Thoracic aorta (tissue), 2 donors: ENCODE results near the gene ZP3. TPM values are rescaled to one million over a fixed set of nuclear protein-coding genes. Genes with fewer than 3 reads are reported as not detected.
"Not testable (repeated sequence)": the region's sequence is repeated elsewhere in the genome, so short reads cannot be mapped to it uniquely, and the experiment has no call there.

Source experiments
- ATAC-seq: fragments of 150-250 bp; one replicate; pipeline ENCODE4 v1.8.0; 2017; ENCODE audit warnings: low read depth; ENCODE audit not compliant: insufficient number of reproducible peaks, low FRiP score
- DNase-seq: peaks from one replicate; pipeline ENCODE4 v3.0.0-alpha.2; 2020; ENCODE audit warnings: low spot score
- H3K27ac ChIP-seq, 2 donors: fragments of 200-600 bp; sonication (generic); 1 replicate in 1 of 2; 2 replicates in 1 of 2; pipeline ENCODE4 v1.5.1; 2016; ENCODE audit warnings: mild to moderate bottlenecking in 2 of 2, moderate library complexity in 2 of 2
- H3K27me3 ChIP-seq: fragments of 200-600 bp; sonication (generic); replicated peaks from 2 replicates; pipeline ENCODE4 v1.6.0; 2016; ENCODE audit warnings: mild to moderate bottlenecking; ENCODE audit not compliant: insufficient read depth
- H3K36me3 ChIP-seq: fragments of 200-600 bp; sonication (generic); one replicate; pipeline ENCODE4 v1.5.1; 2016
- H3K4me1 ChIP-seq, 2 donors: fragments of 200-600 bp; sonication (generic); 1 replicate in 1 of 2; 2 replicates in 1 of 2; pipeline versions ENCODE4 v1.5.1 to v1.6.0; 2016; ENCODE audit warnings: low read depth in 2 of 2, mild to moderate bottlenecking in 1 of 2; ENCODE audit not compliant: control insufficient read depth in 1 of 2
- H3K4me3 ChIP-seq: fragments of 200-600 bp; sonication (generic); 2 replicates; pipeline ENCODE4 v1.5.1; 2016; ENCODE audit warnings: mild to moderate bottlenecking
- H3K9me3 ChIP-seq: fragments of 200-600 bp; sonication (generic); 2 replicates; pipeline ENCODE4 v1.5.1; 2016
- total RNA-seq, 2 donors: library from RNA; depleted of rRNA; stranded (reverse); fragments of >200 nt; gene quantifications; one replicate each; pipeline versions ENCODE4 v1.1.0 to v1.2.3, GENCODE V29; 2016
- TF ChIP-seq, protein P1 (sequence below): fragments of 200-600 bp; sonication (generic); IDR thresholded peaks from one replicate; pipeline ENCODE4 v1.5.1; 2019; ENCODE audit warnings: antibody characterized with exemption

ZP3 gene
- total RNA-seq, 2 donors from 2014 or later = 1.6 TPM

DNA sequence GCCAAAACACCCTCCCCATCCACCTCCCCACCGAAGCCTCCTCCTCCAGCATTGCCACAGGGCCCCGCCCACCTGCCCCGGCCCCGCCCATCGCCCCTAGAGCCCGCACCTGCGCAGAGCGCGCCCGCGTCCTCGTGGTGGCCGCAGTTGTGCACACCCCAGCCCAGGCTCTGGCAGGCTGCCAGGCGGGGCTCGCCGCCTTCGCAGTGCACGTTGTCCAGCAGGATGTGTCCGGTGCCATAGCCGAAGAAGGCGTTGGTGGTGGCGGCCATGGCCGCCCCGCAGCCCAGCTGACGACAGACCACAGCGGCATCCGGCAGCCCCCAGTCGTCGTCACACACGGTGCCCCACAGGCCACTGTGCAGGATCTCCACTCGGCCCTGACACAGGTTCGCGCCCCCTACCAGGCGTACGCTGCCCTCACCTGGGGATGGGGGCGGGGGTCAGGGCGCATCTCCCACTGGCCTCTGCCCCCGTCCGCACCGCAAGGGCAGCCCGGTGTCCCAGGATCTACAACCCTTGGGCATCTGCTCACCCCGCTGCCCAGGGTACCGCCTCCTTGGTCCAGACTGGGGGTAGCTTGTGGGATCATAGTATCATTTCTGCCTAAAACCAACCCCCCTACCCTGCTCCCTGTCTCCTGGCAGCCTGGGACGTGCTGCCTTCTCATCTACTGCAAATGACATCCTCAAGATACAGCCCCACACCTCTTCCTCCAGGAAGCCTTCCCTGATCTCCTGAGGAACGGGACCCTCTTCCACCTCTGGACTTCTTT is 27.2 kb upstream of the ZP3 start:
- peak; percentile 32 for DNase-seq
- Histone ChIP-seq H3K27me3 (no peaks in the 10 kb centered on the region), H3K4me3 (peak overlapping the region; percentile 72), H3K9me3 (no peaks in the 10 kb centered on the region), H3K27ac (no peak overlapping the region), H3K4me1 (peaks cover 5 to 17% of the 10 kb centered on the region in 2 donors), H3K36me3 (no peaks in the 10 kb centered on the region)
- TF ChIP-seq, protein P1, sequence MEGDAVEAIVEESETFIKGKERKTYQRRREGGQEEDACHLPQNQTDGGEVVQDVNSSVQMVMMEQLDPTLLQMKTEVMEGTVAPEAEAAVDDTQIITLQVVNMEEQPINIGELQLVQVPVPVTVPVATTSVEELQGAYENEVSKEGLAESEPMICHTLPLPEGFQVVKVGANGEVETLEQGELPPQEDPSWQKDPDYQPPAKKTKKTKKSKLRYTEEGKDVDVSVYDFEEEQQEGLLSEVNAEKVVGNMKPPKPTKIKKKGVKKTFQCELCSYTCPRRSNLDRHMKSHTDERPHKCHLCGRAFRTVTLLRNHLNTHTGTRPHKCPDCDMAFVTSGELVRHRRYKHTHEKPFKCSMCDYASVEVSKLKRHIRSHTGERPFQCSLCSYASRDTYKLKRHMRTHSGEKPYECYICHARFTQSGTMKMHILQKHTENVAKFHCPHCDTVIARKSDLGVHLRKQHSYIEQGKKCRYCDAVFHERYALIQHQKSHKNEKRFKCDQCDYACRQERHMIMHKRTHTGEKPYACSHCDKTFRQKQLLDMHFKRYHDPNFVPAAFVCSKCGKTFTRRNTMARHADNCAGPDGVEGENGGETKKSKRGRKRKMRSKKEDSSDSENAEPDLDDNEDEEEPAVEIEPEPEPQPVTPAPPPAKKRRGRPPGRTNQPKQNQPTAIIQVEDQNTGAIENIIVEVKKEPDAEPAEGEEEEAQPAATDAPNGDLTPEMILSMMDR = no peak
- no peak for ATAC-seq

DNA sequence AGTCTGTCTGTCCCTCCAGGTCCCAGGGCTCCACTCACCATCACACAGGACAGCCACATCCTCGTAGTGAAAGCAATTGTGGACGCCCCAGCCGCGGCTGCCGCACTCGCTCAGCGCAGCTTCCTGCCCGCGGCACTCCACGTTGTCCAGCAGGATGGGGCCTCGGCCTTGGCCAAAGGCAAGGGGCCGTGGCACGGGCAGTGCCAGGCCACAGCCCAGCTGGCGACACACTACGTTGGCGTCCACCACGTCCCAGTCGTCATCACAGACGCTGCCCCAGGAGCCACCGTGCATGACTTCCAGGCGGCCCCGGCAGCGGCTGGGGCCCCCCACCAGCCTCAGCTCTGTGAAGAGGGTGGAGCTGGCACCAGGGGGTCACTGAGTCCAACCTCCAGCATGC is 24.5 kb upstream of the ZP3 start:
- no peak overlapping the region for H3K27ac ChIP-seq
- no peak for ATAC-seq
- TF ChIP-seq, protein P1 = no peak

DNA sequence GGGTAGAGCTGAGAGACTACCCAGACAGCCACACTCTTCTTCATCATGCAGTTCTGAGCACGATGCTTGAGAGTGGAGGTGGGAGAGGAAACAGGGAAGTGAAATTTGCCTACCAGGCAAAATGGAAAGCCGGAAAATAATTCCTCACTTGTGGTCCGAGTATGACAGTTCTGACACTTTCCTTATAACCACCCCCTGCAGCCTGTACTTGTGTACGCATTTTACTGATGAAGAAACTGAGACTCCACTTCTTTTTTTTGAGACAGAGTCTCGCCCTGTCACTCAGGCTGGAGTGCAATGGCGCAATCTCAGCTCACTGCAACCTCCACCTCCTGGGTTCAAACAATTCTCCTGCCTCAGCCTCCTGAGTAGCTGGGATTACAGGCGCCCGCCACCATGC is 21.7 kb upstream of the ZP3 start:
- ATAC-seq, H3K4me3 ChIP-seq, H3K4me1 ChIP-seq, DNase-seq, H3K27ac ChIP-seq, H3K27me3 ChIP-seq, H3K36me3 ChIP-seq, H3K9me3 ChIP-seq: not testable (repeated sequence)

More for the DNA sequence above, 24.5 kb upstream of the ZP3 start:
- no peaks in the 10 kb centered on the region for H3K9me3 ChIP-seq
- no peak overlapping the region for H3K4me3 ChIP-seq
- peaks cover 3 to 6% of the 10 kb centered on the region in 2 donors for H3K4me1 ChIP-seq
- DNase-seq = no peak
- H3K27me3 ChIP-seq = no peaks in the 10 kb centered on the region
- no peaks in the 10 kb centered on the region for H3K36me3 ChIP-seq

- H3K9me3 ChIP-seq = no peaks in the 10 kb centered on the region
Observed at GRCh38 chr7:76403780-76404494, 20.8 kb upstream of the ZP3 start.

GRCh38 chr7:76405738-76406137 is 19.0 kb upstream of the ZP3 start:
- TF ChIP-seq, protein P1 = no peak
- ATAC-seq (no peak), DNase-seq (no peak)
- Histone ChIP-seq H3K9me3 (no peaks in the 10 kb centered on the region), H3K36me3 (no peaks in the 10 kb centered on the region), H3K4me1 (no peaks in the 10 kb centered on the region), H3K27me3 (no peaks in the 10 kb centered on the region), H3K4me3 (no peak overlapping the region), H3K27ac (no peak overlapping the region)

More at GRCh38 chr7:76403780-76404494, 20.8 kb upstream of the ZP3 start:
- TF ChIP-seq, protein P1 = no peak
- DNase-seq (no peak), ATAC-seq (no peak)
- H3K27ac ChIP-seq = no peak overlapping the region
- no peaks in the 10 kb centered on the region for H3K36me3 ChIP-seq
- H3K4me1 ChIP-seq = no peaks in the 10 kb centered on the region
- no peak overlapping the region for H3K4me3 ChIP-seq
- no peaks in the 10 kb centered on the region for H3K27me3 ChIP-seq
